ENCODE measurements around the gene OR7D2. TPM values are rescaled to one million over a fixed set of nuclear protein-coding genes. Genes with fewer than 3 reads are reported as not detected.
"Not testable (repeated sequence)": the region's sequence is repeated elsewhere in the genome, so short reads cannot be mapped to it uniquely, and the experiment has no call there.

Gene OR7D2
- total and polyA plus RNA-seq, 4 experiments from 2014 or later = 0.15 TPM; not detected in 3

- Histone ChIP-seq H3K4me1 (ENCODE audit: insufficient read depth, low read length) (no peaks in the 10 kb centered on the region), H3K27ac (ENCODE audit: low read depth, low read length) (no peak overlapping the region), H3K36me3 (ENCODE audit: insufficient read depth, low read length) (no peaks in the 10 kb centered on the region), H3K4me3 (ENCODE audit: low read length in 2 of 2) (no peak overlapping the region), H3K9me3 (ENCODE audit: control insufficient read depth in 1 of 2, low read length in 2 of 2) (no peaks in the 10 kb centered on the region), H3K27me3 (ENCODE audit: insufficient read depth, low read length) (no peaks in the 10 kb centered on the region)
- Mint-ChIP-seq H3K27me3 (peaks cover 10 to 21% of the 10 kb centered on the region in 2 donors), H3K36me3 (peaks cover 0 to 3% of the 10 kb centered on the region in 2 donors), H3K4me3 (no peak overlapping the region), H3K27ac (no peak overlapping the region), H3K4me1 (no peaks in the 10 kb centered on the region), H3K9me3 (peaks cover 2 to 26% (median 15%) of the 10 kb centered on the region in 8 donors)
- ChIA-PET CTCF (ENCODE audit: partially characterized antibody) (no interaction called here), POLR2A (ENCODE audit: partially characterized antibody) (no interaction called here)
- intact Hi-C loops (cut with micrococcal nuclease) = no loop called here
- DNase-seq = no peak
These were observed 10.8 kb downstream of the OR7D2 start for GRCh38 chr19:9189535-9189934.

GRCh38 chr19:9198044-9198443 is 19.3 kb downstream of the OR7D2 start:
- H3K9me3 ChIP-seq (ENCODE audit: control insufficient read depth in 1 of 2, low read length in 2 of 2); H3K27ac ChIP-seq (ENCODE audit: low read depth, low read length); H3K36me3 Mint-ChIP-seq; CTCF ChIA-PET (ENCODE audit: partially characterized antibody); intact Hi-C loops (cut with micrococcal nuclease); H3K4me3 Mint-ChIP-seq; H3K27ac Mint-ChIP-seq; H3K27me3 ChIP-seq (ENCODE audit: insufficient read depth, low read length); POLR2A ChIA-PET (ENCODE audit: partially characterized antibody); H3K9me3 Mint-ChIP-seq; H3K4me1 Mint-ChIP-seq; H3K4me1 ChIP-seq (ENCODE audit: insufficient read depth, low read length); H3K4me3 ChIP-seq (ENCODE audit: low read length in 2 of 2); H3K36me3 ChIP-seq (ENCODE audit: insufficient read depth, low read length); DNase-seq: not testable (repeated sequence)
- H3K27me3 Mint-ChIP-seq = peaks cover 6 to 15% of the 10 kb centered on the region in 2 donors

- Histone ChIP-seq H3K4me3 (ENCODE audit: low read length in 2 of 2) (no peak overlapping the region), H3K36me3 (ENCODE audit: insufficient read depth, low read length) (no peaks in the 10 kb centered on the region), H3K27ac (ENCODE audit: low read depth, low read length) (no peak overlapping the region), H3K4me1 (ENCODE audit: insufficient read depth, low read length) (peaks cover 4% of the 10 kb centered on the region), H3K9me3 (ENCODE audit: control insufficient read depth in 1 of 2, low read length in 2 of 2) (no peaks in the 10 kb centered on the region), H3K27me3 (ENCODE audit: insufficient read depth, low read length) (no peaks in the 10 kb centered on the region)
- Mint-ChIP-seq H3K27me3 (peaks cover 0 to 13% of the 10 kb centered on the region in 2 donors), H3K9me3 (no peaks in the 10 kb centered on the region), H3K36me3 (no peaks in the 10 kb centered on the region), H3K4me3 (peak overlapping the region in 7 of 8 donors; percentile 6 to 62 (median 57)), H3K27ac (no peak overlapping the region), H3K4me1 (peaks cover 0 to 9% (median 3%) of the 10 kb centered on the region in 4 donors)
- intact Hi-C loops (cut with micrococcal nuclease) = loop anchor here (1.0 to 5.0 kb wide), 4 partner anchors 69 to 591 kb away; no protein-coding TSS in a partner anchor
- POLR2A ChIA-PET (ENCODE audit: partially characterized antibody) = interaction anchor here (0.8 kb wide), 1 partner anchor 230 kb away, joined by 3 read pairs; the partner anchor contains the start of gene ZNF266
- CTCF ChIA-PET (ENCODE audit: partially characterized antibody) = interaction anchor here (0.6 to 3.2 kb wide), 14 partner anchors 9 to 593 kb away, joined by 3 to 18 read pairs (median 4); partner anchors contain the start of genes ZNF121 and ZNF266
- peak; percentile 43 to 59 (median 52) for DNase-seq
These were observed 26.8 kb downstream of the OR7D2 start for GRCh38 chr19:9205501-9206113.

- DNase-seq = no peak
- POLR2A ChIA-PET (ENCODE audit: partially characterized antibody) = no interaction called here
- CTCF ChIA-PET (ENCODE audit: partially characterized antibody) = no interaction called here
- intact Hi-C loops (cut with micrococcal nuclease) = no loop called here
- peaks cover 1 to 8% of the 10 kb centered on the region in 2 donors for H3K27me3 Mint-ChIP-seq
- Histone ChIP-seq H3K4me1 (ENCODE audit: insufficient read depth, low read length) (no peaks in the 10 kb centered on the region), H3K27ac (ENCODE audit: low read depth, low read length) (no peak within 1 kb of the TSS), H3K9me3 (ENCODE audit: control insufficient read depth in 1 of 2, low read length in 2 of 2) (no peaks in the 10 kb centered on the region), H3K36me3 (ENCODE audit: insufficient read depth, low read length) (no peaks in the 10 kb centered on the region), H3K4me3 (ENCODE audit: low read length in 2 of 2) (no peak within 1 kb of the TSS), H3K27me3 (ENCODE audit: insufficient read depth, low read length) (no peaks in the 10 kb centered on the region)
- H3K4me3 Mint-ChIP-seq = no peak within 1 kb of the TSS
- H3K4me1 Mint-ChIP-seq = no peaks in the 10 kb centered on the region
- no peak within 1 kb of the TSS for H3K27ac Mint-ChIP-seq
- no peaks in the 10 kb centered on the region for H3K36me3 Mint-ChIP-seq
- peaks cover 0 to 20% (median 4%) of the 10 kb centered on the region in 8 donors for H3K9me3 Mint-ChIP-seq
These were observed 40.7 kb downstream of the OR7D2 start, which contains the start of gene OR7D4 for GRCh38 chr19:9219489-9219888. OR7D4 (minus strand) TSS chr19:9219589; CDS start chr19:9214837, 4,752 bp downstream.

Other genes starting within 250 kb of the OR7D2 start
- gene MUC16, start 168.6 kb upstream of the OR7D2 start, total RNA-seq = not detected
- gene MUC16, start 168.6 kb upstream of the OR7D2 start, polyA plus RNA-seq = not detected
- not detected for gene OR1M1, start 91.9 kb upstream of the OR7D2 start, total RNA-seq
- gene OR1M1, start 91.9 kb upstream of the OR7D2 start, polyA plus RNA-seq = not detected
- not detected for gene OR7G2, start 71.5 kb upstream of the OR7D2 start, total RNA-seq
- not detected for gene OR7G2, start 71.5 kb upstream of the OR7D2 start, polyA plus RNA-seq
- not detected for gene OR7G1, start 63.2 kb upstream of the OR7D2 start, total RNA-seq
- gene OR7G1, start 63.2 kb upstream of the OR7D2 start, polyA plus RNA-seq = not detected
- gene OR7G3, start 52.0 kb upstream of the OR7D2 start, total RNA-seq = not detected
- not detected for gene OR7G3, start 52.0 kb upstream of the OR7D2 start, polyA plus RNA-seq
- gene ZNF317, start 38.6 kb upstream of the OR7D2 start, total RNA-seq = 10 to 100 TPM; 52.1 to 52.4 TPM
- 10 to 100 TPM; 25.1 to 49.4 TPM for gene ZNF317, start 38.6 kb upstream of the OR7D2 start, polyA plus RNA-seq
- not detected for gene OR7D4, start 40.6 kb downstream of the OR7D2 start, total RNA-seq
- gene OR7D4, start 40.6 kb downstream of the OR7D2 start, polyA plus RNA-seq = not detected
- not detected for gene OR7E24, start 72.0 kb downstream of the OR7D2 start, total RNA-seq
- not detected for gene OR7E24, start 72.0 kb downstream of the OR7D2 start, polyA plus RNA-seq
- 10 to 100 TPM; 20.9 to 22.1 TPM for gene ZNF699, start 130.9 kb downstream of the OR7D2 start, total RNA-seq
- 10 to 100 TPM; 10.9 to 11.1 TPM for gene ZNF699, start 130.9 kb downstream of the OR7D2 start, polyA plus RNA-seq
- gene ZNF559, start 145.2 kb downstream of the OR7D2 start, total RNA-seq = 10 to 100 TPM; 47.4 to 53.5 TPM
- gene ZNF559, start 145.2 kb downstream of the OR7D2 start, polyA plus RNA-seq = 10 to 100 TPM; 30.1 to 38.5 TPM
- gene ZNF177, start 184.0 kb downstream of the OR7D2 start, total RNA-seq = 1 to 10 TPM; 1.7 to 3.6 TPM
- under 1 TPM; 0.31 to 0.77 TPM for gene ZNF177, start 184.0 kb downstream of the OR7D2 start, polyA plus RNA-seq

All from CD4-positive, alpha-beta memory T cell (primary cell).